Activated effector memory CD4-positive, alpha-beta T cell treated with anti-CD3 and anti-CD28 coated beads, Interleukin-2, amount 50 U/mL, for 16 hours (primary cell): ENCODE data around the gene APCS.

Source experiments
- DNase-seq: peaks from one replicate; pipeline ENCODE4 v3.0.0-alpha.2; 2020

Gene APCS

GRCh38 chr1:159587461-159587951 is at the start of gene APCS:
Gene APCS, plus strand, starts transcription at chr1:159587826. Its CDS starts 96 bp downstream, at chr1:159587922.
- DNase-seq = no peak

- no peak for DNase-seq
Observed at GRCh38 chr1:159548126-159548525, 39.5 kb upstream of the APCS start.

- no peak for DNase-seq
Observed at GRCh38 chr1:159554261-159554660, 33.4 kb upstream of the APCS start.

- DNase-seq = no peak
Observed at GRCh38 chr1:159554696-159555095, 32.9 kb upstream of the APCS start.

- no peak for DNase-seq
Observed at GRCh38 chr1:159556931-159557369, 30.7 kb upstream of the APCS start.

GRCh38 chr1:159560599-159560998 is 27.0 kb upstream of the APCS start:
- no peak for DNase-seq

GRCh38 chr1:159561497-159561896 is 26.1 kb upstream of the APCS start:
- no peak for DNase-seq

- no peak for DNase-seq
Observed at GRCh38 chr1:159562680-159563079, 24.9 kb upstream of the APCS start.

GRCh38 chr1:159577446-159577845 is 10.2 kb upstream of the APCS start:
- no peak for DNase-seq

GRCh38 chr1:159580340-159580739 is 7.3 kb upstream of the APCS start:
- no peak for DNase-seq

GRCh38 chr1:159581422-159581821 is 6.2 kb upstream of the APCS start:
- DNase-seq = no peak

- DNase-seq = no peak
Observed at GRCh38 chr1:159584536-159584935, 3.1 kb upstream of the APCS start.

- no peak for DNase-seq
Observed at GRCh38 chr1:159591981-159592380, 4.4 kb downstream of the APCS start.

GRCh38 chr1:159594625-159595405 is 7.2 kb downstream of the APCS start:
- no peak for DNase-seq

GRCh38 chr1:159598196-159598595 is 10.6 kb downstream of the APCS start:
- no peak for DNase-seq

- DNase-seq = no peak
Observed at GRCh38 chr1:159600894-159601293, 13.3 kb downstream of the APCS start.

GRCh38 chr1:159602501-159602999 is 14.9 kb downstream of the APCS start:
- no peak for DNase-seq

- DNase-seq = no peak
Observed at GRCh38 chr1:159612211-159612885, 24.7 kb downstream of the APCS start.

- DNase-seq = no peak
Observed at GRCh38 chr1:159632922-159633321, 45.3 kb downstream of the APCS start.
